ENCODE results near the gene TMEM198. TPM values are rescaled to one million over a fixed set of nuclear protein-coding genes. Genes with fewer than 3 reads are reported as not detected.

TMEM198 gene
- total and polyA plus RNA-seq, 2 donors (not counting 3 experiments of a cell fraction or from before 2014, with no cell fraction given) = not detected

DNA sequence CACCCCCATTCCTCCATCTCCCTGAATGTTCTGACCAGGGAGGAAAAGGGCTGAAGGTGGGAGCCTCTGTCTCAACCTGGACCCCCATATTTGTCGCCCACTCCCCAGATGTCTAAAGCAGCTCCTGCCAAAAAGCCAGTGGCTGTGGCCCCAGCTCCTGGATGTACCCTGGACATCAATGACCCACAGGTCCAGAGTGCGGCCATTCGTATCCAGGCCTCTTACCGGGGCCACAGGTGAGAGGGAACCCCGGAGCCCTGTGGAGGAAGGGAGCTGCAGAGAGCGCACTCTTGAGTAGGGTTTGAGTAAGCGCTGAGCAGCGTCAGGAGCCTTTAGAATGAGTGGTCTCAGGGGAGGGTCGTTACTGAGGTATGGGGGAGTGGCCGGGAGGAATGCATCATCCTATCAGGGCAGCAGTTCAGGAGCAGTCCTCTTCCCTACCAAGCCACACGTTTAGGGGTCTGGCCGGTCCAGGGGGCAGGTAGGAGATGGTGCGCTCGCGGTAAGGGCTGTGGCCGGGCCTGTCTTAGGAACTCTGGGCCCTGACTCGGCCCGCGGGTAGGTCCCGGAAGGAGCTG is 47.5 kb upstream of the TMEM198 start:
- Histone ChIP-seq H3K9ac (replicated peaks; ENCODE audit: extremely low read depth, insufficient read depth, low read length) (no peak overlapping the region), H3K79me2 (ENCODE audit: control insufficient read depth, insufficient read depth, low read length) (no peaks in the 10 kb centered on the region), H3K36me3 (ENCODE audit: control insufficient read depth in 2 of 2, extremely low read depth in 1 of 2, insufficient read depth in 2 of 2, low read length in 2 of 2) (no peaks in the 10 kb centered on the region), H4K20me1 (replicated peaks; ENCODE audit: control insufficient read depth, extremely low read depth, insufficient read depth, low read length) (no peaks in the 10 kb centered on the region), H3K4me2 (ENCODE audit: insufficient read depth, low read length) (no peak overlapping the region), H3K9me3 (replicated peaks; ENCODE audit: control insufficient read depth, insufficient read depth, low read length) (no peaks in the 10 kb centered on the region), H3K9me1 (replicated peaks; ENCODE audit: control insufficient read depth, extremely low read depth, insufficient read depth, low read length) (no peaks in the 10 kb centered on the region), H2AFZ (ENCODE audit: low read depth, low read length) (no peak overlapping the region), H3K27me3 (ENCODE audit: control insufficient read depth in 2 of 2, insufficient read depth in 2 of 2, low read length in 2 of 2) (peaks cover 33 to 36% of the 10 kb centered on the region in 2 experiments), H3K4me1 (ENCODE audit: control insufficient read depth, extremely low read depth, insufficient read depth, low read length) (peaks cover 12% of the 10 kb centered on the region), H3K4me3 (replicated peaks in 1 of 3; ENCODE audit: insufficient read depth in 1 of 3, low read depth in 1 of 3, low read length in 3 of 3) (no peak overlapping the region), H3K27ac (ENCODE audit: insufficient read depth, low read depth, low read length) (no peak overlapping the region)
- TF ChIP-seq POLR2A (IDR thresholded peaks at IDR 0.05; ENCODE audit: low read depth, low read length) = no peak
- TF ChIP-seq, protein P1, sequence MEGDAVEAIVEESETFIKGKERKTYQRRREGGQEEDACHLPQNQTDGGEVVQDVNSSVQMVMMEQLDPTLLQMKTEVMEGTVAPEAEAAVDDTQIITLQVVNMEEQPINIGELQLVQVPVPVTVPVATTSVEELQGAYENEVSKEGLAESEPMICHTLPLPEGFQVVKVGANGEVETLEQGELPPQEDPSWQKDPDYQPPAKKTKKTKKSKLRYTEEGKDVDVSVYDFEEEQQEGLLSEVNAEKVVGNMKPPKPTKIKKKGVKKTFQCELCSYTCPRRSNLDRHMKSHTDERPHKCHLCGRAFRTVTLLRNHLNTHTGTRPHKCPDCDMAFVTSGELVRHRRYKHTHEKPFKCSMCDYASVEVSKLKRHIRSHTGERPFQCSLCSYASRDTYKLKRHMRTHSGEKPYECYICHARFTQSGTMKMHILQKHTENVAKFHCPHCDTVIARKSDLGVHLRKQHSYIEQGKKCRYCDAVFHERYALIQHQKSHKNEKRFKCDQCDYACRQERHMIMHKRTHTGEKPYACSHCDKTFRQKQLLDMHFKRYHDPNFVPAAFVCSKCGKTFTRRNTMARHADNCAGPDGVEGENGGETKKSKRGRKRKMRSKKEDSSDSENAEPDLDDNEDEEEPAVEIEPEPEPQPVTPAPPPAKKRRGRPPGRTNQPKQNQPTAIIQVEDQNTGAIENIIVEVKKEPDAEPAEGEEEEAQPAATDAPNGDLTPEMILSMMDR (IDR thresholded peaks at IDR 0.05; ENCODE audit: extremely low read depth in 1 of 2, insufficient read depth in 1 of 2, low read depth in 1 of 2, low read length in 2 of 2) = no peak
- no peak for TF ChIP-seq MYC (IDR thresholded peaks at IDR 0.05; ENCODE audit: low read depth, low read length)
- no peak for TF ChIP-seq POLR2AphosphoS5 (IDR thresholded peaks at IDR 0.05; ENCODE audit: insufficient read depth, low read depth, low read length)
- TF ChIP-seq, protein P2, sequence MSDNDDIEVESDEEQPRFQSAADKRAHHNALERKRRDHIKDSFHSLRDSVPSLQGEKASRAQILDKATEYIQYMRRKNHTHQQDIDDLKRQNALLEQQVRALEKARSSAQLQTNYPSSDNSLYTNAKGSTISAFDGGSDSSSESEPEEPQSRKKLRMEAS (IDR thresholded peaks at IDR 0.05; ENCODE audit: insufficient read depth, insufficient read length) = no peak
- TF ChIP-seq JUN (IDR thresholded peaks at IDR 0.05; ENCODE audit: borderline replicate concordance, insufficient read depth, insufficient read length, low read depth) = no peak
- TF ChIP-seq GATA2 (IDR thresholded peaks at IDR 0.05; ENCODE audit: insufficient read depth, insufficient read length, low read depth, low read length) = no peak
- TF ChIP-seq FOS (IDR thresholded peaks at IDR 0.05; ENCODE audit: borderline replicate concordance, insufficient read depth, low read length) = no peak
- TF ChIP-seq EZH2 (IDR thresholded peaks at IDR 0.05; ENCODE audit: borderline replicate concordance, low read depth, low read length, severe bottlenecking) = no peak
- ChIA-PET CTCF (interaction anchor here (0.7 to 19.9 kb wide), 31 partner anchors 12 to 467 kb away, joined by 3 to 731 read pairs (median 6); partner anchors contain the start of genes ASIC4, CHPF, DNPEP and OBSL1), POLR2A (no interaction called here)
- FAIRE-seq = no peak
- DNase-seq (ENCODE audit: low read depth, low spot score) = no peak
- no TSS peak for BruUV-seq (replicated peaks)
- intact Hi-C loops (cut with micrococcal nuclease) (no loop called here), dilution Hi-C loops (cut with MboI; ENCODE audit: extremely low pct_ligation_motif_present, low sequenced_read_pairs) (no loop called here)
